GM18861 (cell line): ENCODE measurements around the gene NINJ2.
A peak's percentile ranks its signal among the peaks of the same experiment; 100 is the strongest.
"Not testable (repeated sequence)": the region's sequence is repeated elsewhere in the genome, so short reads cannot be mapped to it uniquely, and the experiment has no call there.

ENCODE experiments used
- ATAC-seq: cut with Tn5 transposase; IDR thresholded peaks from one replicate; pipeline ENCODE4 v1.9.1; 2021; ENCODE audit not compliant: unreplicated experiment

The NINJ2 gene, protein sequence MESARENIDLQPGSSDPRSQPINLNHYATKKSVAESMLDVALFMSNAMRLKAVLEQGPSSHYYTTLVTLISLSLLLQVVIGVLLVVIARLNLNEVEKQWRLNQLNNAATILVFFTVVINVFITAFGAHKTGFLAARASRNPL

DNA sequence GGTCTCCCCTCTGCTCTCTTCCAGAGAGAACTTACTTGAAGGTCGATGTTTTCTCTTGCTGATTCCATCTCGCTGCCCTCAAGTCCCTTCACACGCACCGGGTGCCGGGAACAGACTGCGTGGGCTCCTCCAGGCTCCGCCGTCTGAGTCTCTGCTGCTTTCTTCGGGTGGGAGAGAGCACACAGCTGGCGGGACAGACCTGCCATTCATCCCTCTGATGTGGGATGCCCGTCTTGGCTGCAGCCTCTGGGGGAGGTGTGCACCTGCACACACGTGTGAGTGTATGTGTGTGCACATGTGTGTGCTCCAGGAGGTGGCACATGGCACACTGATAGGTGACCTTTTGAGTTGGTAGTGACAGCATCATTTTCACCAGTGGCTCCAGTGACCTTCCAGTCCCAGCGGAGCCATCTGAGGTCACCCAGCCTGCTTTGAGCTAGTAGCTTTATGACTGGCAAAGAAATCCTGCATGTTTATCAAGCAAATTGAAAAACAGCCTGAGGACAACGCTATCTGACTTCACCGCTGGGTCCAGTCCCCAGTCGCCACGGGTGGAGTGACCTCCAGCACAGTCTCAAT, at the start of gene NINJ2:
Gene NINJ2, minus strand, starts transcription at position 153 of the 579 bp plus-strand sequence. Its CDS starts 85 bp downstream, at position 68.
- ATAC-seq, result no peak

GRCh38 chr12:712172-712863, 49.1 kb upstream of the NINJ2 start:
- ATAC-seq, result no peak

- ATAC-seq, result no peak
Observed at GRCh38 chr12:709455-710020, 46.3 kb upstream of the NINJ2 start.

GRCh38 chr12:708084-708483, 44.8 kb upstream of the NINJ2 start:
- not testable (repeated sequence) for ATAC-seq

DNA sequence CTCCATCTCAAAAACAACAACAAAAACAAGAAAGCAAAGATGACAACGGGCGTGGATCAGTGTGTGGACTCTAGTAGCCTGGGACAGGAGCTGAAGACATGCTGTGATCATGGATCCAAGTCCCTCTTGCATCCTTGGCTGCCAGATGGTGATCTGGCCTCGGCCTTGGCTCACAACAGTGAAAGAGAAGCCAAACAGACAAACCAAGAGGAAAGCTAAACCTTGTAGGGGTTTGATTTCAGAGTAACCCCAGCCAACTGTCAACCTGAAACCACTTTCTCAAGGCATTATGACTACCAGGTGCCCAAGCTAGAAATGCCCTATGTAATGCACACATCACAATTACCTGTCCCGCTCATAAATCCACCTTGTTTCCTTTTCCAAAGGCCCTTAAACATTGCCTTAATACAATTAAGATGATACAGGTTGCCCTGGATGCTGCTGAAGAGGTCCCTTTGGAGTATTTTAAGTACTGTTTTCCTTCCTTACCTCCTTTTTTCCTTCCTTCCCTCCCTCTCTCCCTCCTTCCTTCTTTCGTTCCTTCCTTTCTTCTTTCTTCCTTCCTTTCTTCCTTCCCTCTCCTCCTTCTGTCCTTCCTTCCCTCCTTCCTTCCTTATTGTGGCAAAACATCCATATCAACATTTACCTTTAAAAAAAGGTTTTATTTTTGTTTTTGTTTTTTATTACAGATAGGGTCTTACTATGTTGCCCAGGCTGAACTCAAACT, 41.4 kb upstream of the NINJ2 start:
- no peak for ATAC-seq

DNA sequence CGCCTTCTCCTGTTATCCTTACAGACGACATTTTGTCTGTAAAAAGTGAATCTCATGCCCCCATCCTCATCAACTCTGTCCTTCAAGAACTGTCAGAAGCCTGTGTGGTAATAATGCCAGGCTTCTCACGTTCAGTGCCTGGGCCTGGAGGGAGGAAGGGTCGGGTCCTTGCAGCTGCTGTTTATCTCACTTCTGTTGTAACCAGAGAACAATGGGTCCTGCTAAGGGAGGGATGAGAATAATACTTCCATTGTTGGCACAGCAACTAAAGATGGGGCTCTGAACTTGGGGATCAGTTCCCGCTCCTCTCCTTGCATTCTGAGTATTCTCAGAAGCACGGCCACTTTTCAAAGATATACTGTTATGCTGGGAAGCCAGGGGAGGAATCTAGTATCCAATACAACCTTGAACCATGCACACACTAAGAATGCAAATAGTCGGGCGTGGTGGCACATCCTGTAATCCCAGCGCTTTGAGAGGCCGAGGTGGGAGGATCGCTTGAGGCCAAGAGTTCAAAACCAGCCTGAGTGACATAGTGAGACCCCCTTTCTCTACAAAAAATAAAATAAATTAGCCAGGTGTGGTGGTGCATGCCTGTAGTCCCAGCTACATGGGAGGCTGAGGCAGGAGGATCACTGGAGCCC, 38.8 kb upstream of the NINJ2 start:
- ATAC-seq, result no peak

DNA sequence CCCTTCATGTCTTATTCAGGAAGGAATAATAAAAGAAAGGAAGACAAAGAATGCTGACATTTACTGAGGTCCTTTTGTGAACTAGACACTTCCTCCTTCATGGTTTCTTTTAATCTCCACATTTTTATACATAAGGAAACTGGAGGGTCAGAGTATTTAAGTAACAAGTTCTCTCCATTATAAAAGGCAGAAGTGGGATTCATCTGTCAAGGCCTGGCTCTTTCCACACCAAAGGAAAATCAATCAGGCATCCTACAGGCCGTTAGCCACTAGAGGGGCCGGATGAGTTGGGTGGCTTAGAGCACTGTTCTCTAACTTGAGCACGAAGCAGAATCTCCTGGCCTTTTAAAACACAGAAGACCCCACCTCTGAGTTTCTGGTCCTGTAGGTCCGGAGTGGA, 36.8 kb upstream of the NINJ2 start:
- ATAC-seq, result no peak

DNA sequence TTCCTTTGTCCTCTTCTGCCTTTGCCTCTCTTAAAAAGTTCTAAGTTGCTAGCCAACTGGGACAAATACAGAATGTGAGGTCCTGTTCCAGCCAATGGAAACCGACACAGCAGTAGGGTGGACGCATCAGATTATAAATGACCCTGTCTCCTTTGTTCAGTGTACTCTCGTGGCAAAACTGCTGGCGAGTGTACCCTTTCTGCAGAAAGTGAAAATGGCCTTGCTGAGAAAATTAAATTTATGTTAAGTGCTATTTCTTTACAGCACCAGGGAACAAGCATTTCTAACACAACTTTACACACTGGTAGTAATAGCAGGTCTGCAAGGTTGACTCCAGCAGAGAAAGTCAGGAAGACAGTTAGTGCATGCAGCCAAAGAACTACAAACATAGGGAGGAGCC, 35.0 kb upstream of the NINJ2 start:
- not testable (repeated sequence) for ATAC-seq

GRCh38 chr12:697481-697880, 34.2 kb upstream of the NINJ2 start:
- ATAC-seq, result no peak

DNA sequence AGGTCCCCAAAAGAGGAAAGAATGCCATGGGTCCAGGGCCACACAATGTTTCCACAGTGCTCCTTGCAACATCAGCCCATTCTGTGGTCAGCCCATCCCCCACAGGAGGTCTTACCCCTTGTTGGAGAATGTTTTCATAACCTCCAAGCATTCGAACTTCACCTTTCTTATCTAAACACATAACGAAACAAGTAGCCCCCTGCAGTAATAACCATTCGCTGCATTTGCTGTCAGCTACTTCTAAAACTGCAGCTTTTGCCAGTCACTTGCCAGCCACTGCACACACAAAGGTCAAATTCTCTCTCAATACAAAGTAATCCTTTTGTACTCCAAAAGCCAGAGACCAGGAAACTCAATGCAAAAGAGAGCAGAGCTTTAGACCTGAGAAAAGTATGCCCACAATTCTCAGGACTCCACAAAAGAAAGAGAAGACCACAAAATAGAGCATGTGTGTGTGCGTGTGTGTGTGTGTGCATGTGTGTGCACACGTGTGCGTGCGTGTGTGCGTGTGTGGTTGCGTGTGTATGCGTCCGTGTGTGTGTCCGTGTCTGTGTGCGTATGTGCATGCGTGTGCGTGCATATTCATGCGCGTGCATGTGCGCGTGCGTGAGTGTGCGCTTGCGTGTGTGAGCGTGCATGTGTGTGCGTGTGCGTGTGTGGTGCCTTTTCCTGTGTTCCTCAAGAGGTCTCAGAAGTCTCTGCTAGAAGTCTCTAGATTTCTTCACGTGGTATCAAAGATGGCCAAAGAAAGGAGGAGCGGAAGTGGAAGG, 31.7 kb upstream of the NINJ2 start:
- no peak for ATAC-seq

DNA sequence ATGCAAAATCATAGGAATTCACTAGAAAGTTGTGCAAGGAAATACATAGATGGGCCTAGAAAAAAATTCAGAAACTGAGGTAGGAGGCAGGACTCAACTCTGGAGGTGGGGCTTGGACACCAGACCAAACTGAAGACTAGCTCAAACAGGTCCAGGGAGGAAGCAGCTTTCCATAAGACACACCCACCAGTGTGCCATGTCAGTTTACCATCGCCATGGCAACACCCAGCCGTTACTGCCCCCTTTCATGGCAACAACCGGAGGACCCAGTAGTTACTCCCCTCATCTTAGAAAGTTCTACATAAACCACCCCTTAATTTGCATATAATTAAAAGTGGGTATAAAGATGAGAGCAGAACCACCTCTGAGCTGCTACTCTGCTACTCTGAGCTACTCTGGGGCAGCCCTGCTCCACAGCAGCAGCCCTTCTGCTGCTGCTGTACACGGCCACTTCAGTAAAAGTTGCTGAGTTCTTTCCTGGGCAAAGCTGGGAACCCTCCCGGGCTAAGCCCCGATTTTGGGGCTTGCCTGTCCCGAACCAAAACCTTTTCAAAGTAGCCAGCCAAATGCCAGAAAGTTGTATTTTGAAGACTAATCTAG, 30.8 kb upstream of the NINJ2 start:
- no peak for ATAC-seq

GRCh38 chr12:692274-692673, 29.0 kb upstream of the NINJ2 start:
- ATAC-seq, result no peak

DNA sequence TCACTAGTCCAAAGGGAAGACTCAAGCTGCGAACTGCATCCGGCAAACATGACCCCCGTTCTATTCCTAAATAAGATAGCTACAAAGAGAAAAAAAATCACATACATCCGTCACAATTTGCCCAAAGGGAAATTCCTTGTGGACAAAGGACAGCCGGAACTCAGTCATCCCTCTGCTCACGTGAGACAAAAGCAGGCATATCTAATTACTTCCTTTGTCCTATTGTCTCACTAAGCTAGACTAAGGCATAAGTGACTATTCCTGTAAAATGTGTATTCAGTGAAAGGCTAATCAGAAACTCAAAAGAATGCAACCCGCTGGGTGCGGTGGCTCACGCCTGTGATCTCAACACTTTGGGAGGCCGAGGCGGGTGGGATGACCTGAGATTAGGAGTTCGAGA, 27.2 kb upstream of the NINJ2 start:
- no peak for ATAC-seq

- ATAC-seq, result peak; percentile 77
Observed at GRCh38 chr12:685388-685787, 22.1 kb upstream of the NINJ2 start.

DNA sequence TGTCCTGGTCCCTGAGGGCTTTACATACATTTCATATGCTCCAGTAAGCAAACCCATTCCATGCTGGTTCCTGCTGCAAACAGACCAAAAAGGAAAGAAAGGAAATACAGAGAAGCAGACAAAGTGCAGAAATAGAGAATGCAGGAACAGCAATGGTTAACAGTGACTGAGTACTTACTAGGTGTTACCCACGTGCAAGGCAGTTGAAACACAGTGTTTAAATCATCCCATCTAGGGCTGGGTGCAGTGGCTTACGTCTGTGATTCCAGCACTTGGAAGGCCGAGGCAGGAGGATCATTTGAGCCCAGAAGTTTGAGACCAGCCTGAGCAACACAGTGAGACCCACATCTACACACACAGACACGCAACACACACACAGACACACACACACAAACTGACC, 21.2 kb upstream of the NINJ2 start:
- no peak for ATAC-seq

DNA sequence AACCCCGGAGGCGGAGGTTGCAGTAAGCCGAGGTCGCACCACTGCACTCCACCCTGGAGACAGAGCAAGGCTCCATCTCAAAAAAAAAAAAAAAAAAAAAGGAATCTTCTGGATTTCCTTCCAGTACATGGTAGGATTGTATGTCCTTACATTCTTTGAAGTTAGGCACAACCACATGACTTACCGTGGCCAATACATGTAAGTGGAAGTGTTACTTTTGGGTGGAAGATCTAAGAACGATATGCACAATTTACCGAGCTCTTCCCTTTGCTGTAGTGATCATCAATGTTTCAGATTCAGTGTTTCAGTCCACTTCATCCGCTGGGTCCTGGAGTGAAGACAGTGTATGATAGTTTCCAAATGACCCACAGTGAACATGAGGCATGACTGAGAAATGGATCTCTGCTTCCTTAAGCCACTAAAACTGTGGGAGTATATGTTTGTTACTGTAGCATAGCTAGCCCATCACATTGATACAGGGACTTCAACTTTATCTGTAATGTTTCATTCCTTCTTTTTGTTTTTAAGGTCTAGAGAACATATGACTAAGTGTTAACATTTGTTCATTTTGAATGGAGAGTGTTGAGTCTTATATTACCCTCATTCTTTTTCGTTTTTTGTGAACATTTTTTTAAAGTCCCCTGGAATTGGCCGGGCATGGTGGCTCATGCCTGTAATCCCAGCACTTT, 18.5 kb upstream of the NINJ2 start:
- ATAC-seq, result no peak

DNA sequence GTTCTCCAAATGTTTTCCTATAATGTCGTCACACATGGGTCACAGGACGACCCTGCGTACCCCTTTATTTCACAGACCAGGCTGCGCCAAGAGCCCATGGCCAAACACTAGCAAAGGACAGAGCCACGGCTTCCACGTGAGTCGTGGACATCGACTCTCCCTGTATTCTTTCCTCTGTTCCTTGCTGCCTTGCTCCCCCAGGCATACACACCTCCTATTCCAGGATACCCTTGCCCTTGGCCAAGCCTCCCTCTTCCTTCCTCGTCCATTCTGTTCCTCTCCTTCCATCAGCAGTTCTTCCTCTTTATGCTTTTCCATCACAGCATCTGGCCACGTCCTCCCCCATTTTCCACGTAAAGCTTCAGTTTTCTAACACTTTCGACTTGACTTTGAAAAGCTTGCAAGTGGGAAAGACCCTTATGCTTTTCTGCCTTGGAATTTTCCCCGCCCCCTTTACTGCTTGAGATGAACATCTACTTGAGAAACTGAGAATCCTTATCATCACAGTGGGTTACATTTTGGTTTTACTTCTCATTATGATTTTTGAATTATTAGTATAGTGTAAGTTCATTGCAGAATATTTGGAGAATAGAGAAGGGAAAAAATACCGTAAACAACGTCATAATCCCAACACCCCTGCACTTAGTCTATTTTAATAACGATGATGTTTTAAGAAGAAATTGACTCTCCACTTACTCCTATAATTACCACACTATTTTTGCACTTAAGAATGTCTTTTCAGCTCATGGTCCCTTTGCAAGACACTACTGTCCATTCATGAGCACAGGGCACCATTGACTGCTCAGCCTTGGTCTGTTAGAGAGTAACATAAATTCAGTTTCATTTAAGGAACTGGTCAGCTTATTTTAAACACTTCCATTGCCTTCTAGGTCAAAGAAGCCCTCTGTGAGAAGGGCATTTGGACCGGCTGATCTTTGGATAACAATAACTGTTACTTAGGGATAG, 15.8 kb upstream of the NINJ2 start:
- no peak for ATAC-seq

DNA sequence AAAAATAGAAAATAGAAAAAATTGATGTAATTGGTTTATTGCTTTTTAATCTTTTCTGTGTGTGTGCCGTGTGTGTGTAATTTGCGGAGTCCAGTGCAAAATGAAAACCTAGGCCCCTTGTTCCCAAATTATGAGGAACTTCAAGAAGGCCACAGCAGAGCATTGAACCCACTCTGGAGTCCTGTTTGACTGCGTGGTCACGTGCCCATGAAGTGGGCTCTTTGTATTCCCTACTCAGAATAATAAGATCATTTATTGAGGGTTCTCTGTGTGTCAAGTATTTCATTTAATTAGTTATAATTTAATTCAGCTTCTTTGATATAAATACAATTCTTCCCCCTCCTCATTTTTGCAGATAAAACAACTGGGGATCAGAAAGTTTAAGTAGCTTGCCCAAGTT, 12.3 kb upstream of the NINJ2 start:
- ATAC-seq, result no peak
